HEK293 (cell line): ENCODE measurements around the gene GOLGA8T.
"Not testable (repeated sequence)": the region's sequence is repeated elsewhere in the genome, so short reads cannot be mapped to it uniquely, and the experiment has no call there.

Source experiments
- CTCF ChIA-PET: fragments of 350-600 bp; formaldehyde crosslinking; extraction: SDS; loops from one replicate; lab custom pipeline; 2021; ENCODE audit warnings: antibody characterized with exemption; lab: Yijun Ruan, JAX
- POLR2A ChIA-PET: fragments of 300-600 bp; formaldehyde crosslinking; extraction: SDS; loops from one replicate; lab custom pipeline; 2020; ENCODE audit warnings: antibody characterized with exemption, inconsistent platforms; lab: Yijun Ruan, JAX
- H3K27ac ChIP-seq: fragments of 200-500 bp; sonication (Bioruptor generic); 2 replicates; pipeline ENCODE4 v1.5.1; 2014; ENCODE audit warnings: low read depth, low read length, control low read depth, inconsistent platforms; ENCODE audit errors: extremely low read depth
- H3K36me3 ChIP-seq, 2 experiments: fragments of 200-500 bp in 1 of 2; sonication (Bioruptor generic) in 1 of 2; 1 replicate in 1 of 2; 2 replicates in 1 of 2; pipeline ENCODE4 v1.5.1; 2014 to 2017; ENCODE audit warnings: inconsistent platforms in 2 of 2, low read length in 2 of 2; ENCODE audit not compliant: control insufficient read depth in 2 of 2, insufficient read depth in 1 of 2
- H3K4me1 ChIP-seq: fragments of 200-500 bp; sonication (Bioruptor generic); 2 replicates; pipeline ENCODE4 v1.5.1; 2014; ENCODE audit warnings: mild to moderate bottlenecking, low read length, inconsistent platforms; ENCODE audit not compliant: control insufficient read depth, insufficient read depth
- H3K4me3 ChIP-seq: 2 replicates; pipeline ENCODE4 v1.5.1; 2011; ENCODE audit warnings: low read depth, mild to moderate bottlenecking, control low read depth, low read length, moderate library complexity
- H3K9me3 ChIP-seq: fragments of 200-500 bp; sonication (Bioruptor generic); 2 replicates; pipeline ENCODE4 v1.5.1; 2014; ENCODE audit warnings: low read depth, low read length, inconsistent platforms; ENCODE audit not compliant: control insufficient read depth, insufficient read depth
- TF ChIP-seq, protein P1 (sequence below): fragments of 450-650 bp; formaldehyde crosslinking; optimal IDR thresholded peaks from 2 replicates; pipeline ENCODE3; 2016; ENCODE audit warnings: missing biosample characterization, mild to moderate bottlenecking, missing genetic modification characterization

Gene GOLGA8T

DNA sequence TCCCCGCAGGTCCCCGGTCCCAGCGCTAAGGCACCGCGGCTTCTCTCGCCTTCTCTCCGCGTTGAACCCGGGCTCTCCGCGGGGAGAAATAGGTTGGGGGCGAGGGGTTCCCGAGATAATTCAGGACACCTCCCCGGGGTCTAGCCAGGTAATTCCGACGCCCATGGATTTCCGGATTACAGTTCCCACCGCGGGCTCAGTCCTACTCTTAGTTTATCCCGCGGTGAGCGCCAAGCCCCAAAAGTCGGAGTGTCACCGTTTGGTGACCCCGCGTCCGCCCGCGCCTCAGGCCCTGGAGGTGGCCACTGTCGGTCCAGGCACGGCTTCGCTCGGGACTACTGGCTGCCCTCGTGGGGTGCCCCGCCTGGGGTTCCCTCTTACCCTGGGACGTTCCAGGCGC is 56.8 kb downstream of the GOLGA8T start:
- H3K36me3 ChIP-seq, H3K4me3 ChIP-seq, CTCF ChIA-PET, H3K9me3 ChIP-seq, H3K27ac ChIP-seq, POLR2A ChIA-PET, H3K4me1 ChIP-seq: not testable (repeated sequence)
- TF ChIP-seq, protein P1, sequence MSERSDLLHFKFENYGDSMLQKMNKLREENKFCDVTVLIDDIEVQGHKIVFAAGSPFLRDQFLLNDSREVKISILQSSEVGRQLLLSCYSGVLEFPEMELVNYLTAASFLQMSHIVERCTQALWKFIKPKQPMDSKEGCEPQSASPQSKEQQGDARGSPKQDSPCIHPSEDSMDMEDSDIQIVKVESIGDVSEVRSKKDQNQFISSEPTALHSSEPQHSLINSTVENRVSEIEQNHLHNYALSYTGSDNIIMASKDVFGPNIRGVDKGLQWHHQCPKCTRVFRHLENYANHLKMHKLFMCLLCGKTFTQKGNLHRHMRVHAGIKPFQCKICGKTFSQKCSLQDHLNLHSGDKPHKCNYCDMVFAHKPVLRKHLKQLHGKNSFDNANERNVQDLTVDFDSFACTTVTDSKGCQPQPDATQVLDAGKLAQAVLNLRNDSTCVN (tag by site-specific recombination) = peak; percentile 16

DNA sequence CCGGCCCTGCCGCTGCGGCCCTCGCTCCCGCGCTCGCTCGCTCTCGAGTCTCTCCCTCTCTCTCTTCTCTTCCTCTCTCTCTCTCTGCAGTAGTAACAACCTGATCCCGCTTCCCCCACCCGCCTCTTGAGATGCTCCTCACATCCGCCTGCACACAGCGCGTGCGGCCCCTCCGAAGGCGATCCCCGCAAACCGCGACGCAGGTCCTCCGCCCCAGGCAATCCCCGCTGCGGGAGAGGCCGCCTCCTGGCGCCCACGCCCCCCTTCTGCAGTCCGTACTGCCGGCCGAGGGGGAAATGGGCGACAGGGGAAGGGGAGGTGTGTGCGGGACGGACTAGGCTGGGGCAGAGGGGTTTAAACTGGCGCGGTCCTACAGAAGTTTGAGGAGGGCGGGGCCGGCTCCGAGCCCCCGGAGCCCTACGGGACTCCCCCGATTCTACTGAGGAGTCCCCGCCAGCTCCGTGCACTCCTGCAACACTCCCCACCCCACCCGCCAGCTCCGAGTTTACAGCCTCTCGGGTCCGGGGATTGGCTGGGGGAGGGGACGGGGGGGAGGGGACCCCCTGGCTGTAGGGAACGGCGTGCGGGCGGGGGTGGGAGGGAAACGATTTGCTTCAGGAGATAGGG is 57.4 kb downstream of the GOLGA8T start:
- H3K9me3 ChIP-seq, H3K4me3 ChIP-seq, POLR2A ChIA-PET, H3K27ac ChIP-seq, H3K36me3 ChIP-seq, H3K4me1 ChIP-seq, CTCF ChIA-PET: not testable (repeated sequence)

GRCh38 chr15:30192892-30193291 is 58.0 kb downstream of the GOLGA8T start:
- H3K27ac ChIP-seq, H3K36me3 ChIP-seq, H3K4me3 ChIP-seq, H3K9me3 ChIP-seq, H3K4me1 ChIP-seq, CTCF ChIA-PET, POLR2A ChIA-PET: not testable (repeated sequence)
